Activated CD4-positive, alpha-beta T cell treated with anti-CD3 and anti-CD28 coated beads, Interleukin-2, amount 10 ng/mL, durations not matched to agents 7 days and 5 days (primary cell): Measurements from ENCODE around the gene CELSR1. TPM values are rescaled to one million over a fixed set of nuclear protein-coding genes. Genes with fewer than 3 reads are reported as not detected.

Experiments used
- CTCF ChIA-PET: fragments of 350-600 bp; sonication (Branson Sonifier 250); formaldehyde crosslinking; loops from one replicate; lab custom pipeline; 2021; ENCODE audit warnings: antibody characterized with exemption; lab: Charles Lee
- POLR2A ChIA-PET: fragments of 350-600 bp; sonication (Branson Sonifier 250); formaldehyde crosslinking; loops from one replicate; lab custom pipeline; 2021; ENCODE audit warnings: antibody characterized with exemption; lab: Charles Lee
- DNase-seq: peaks from one replicate; pipeline ENCODE4 v3.0.0-alpha.2; 2020
- H3K27ac Mint-ChIP-seq: one replicate; pipeline ENCODE4 v1.8.0; 2021; ENCODE audit warnings: mild to moderate bottlenecking, moderate library complexity, mixed read lengths
- H3K27me3 Mint-ChIP-seq: one replicate; pipeline ENCODE4 v1.8.0; 2021; ENCODE audit warnings: mixed read lengths
- H3K36me3 Mint-ChIP-seq: one replicate; pipeline ENCODE4 v1.8.0; 2021; ENCODE audit warnings: low read depth, mixed read lengths
- H3K4me1 Mint-ChIP-seq: one replicate; pipeline ENCODE4 v1.8.0; 2021; ENCODE audit warnings: mixed read lengths
- H3K4me3 Mint-ChIP-seq: one replicate; pipeline ENCODE4 v1.8.0; 2021; ENCODE audit warnings: mild to moderate bottlenecking, moderate library complexity, mixed read lengths
- H3K9me3 Mint-ChIP-seq: one replicate; pipeline ENCODE4 v1.8.0; 2021; ENCODE audit warnings: mixed read lengths
- total RNA-seq, 2 experiments: library from RNA; stranded (reverse); gene quantifications; one replicate each; pipeline ENCODE4 v1.2.3, GENCODE V29; 2021

Gene CELSR1
- total RNA-seq, 2 experiments from 2014 or later: 0.20 to 0.23 TPM

DNA sequence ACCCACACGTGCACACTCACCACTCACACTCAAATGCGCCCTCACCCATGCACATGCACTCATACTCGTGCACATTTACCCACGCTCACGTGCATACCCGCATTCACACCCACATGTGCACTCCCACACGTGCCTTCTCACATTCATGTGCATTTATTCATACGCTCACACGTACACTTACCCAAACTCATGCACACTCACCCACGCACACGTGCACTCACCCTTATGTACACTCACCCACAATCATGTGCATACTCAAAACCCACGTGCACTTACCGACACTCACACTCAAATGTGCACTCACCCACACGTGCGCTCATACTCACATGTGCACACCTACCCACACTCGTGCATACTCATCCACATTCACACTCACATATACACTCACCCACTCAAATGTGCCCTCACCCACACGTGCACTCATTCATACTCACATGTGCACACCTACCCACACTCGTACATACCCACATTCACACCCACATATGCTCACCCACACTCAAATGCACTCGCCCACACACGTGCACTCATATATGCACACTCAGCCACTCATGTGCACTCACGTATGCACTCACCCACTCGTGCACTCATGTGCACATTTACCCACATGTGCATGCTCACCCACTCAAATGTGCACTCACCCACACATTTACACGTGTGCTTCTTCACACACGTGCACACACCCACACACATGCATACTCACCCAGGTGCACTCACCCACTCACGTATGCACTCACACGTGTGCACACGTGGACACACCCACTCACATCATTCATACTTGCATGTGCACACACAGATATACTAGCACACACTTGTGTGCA lies 117.5 kb downstream of the CELSR1 start:
- no peaks in the 10 kb centered on the region for H3K9me3 Mint-ChIP-seq
- ChIA-PET POLR2A (no interaction called here), CTCF (no interaction called here)
- DNase-seq: no peak
- H3K4me1 Mint-ChIP-seq: no peaks in the 10 kb centered on the region
- H3K36me3 Mint-ChIP-seq: no peaks in the 10 kb centered on the region
- H3K4me3 Mint-ChIP-seq: no peak overlapping the region
- no peaks in the 10 kb centered on the region for H3K27me3 Mint-ChIP-seq
- no peak overlapping the region for H3K27ac Mint-ChIP-seq

DNA sequence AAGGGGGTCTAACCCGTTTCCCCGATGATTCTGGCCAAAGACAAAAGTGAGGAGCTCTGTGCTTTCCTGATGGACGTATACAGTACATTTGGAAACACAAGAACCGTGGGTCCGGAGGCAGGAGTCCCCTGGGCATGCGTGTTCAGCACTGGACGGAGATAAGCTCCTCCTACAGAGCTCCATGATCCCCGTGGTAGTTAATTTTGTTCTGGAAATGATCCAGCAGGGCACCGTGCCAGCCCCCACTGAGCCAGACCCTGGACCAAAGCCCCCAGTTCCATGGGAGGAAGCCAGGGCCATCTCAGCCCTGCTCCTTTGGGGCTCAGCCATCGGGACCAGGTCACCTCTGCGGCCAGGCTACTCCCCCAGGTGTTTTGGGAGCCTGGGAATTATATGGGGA lies 118.6 kb downstream of the CELSR1 start:
- ChIA-PET POLR2A (no interaction called here), CTCF (no interaction called here)
- no peak overlapping the region for H3K4me3 Mint-ChIP-seq
- H3K4me1 Mint-ChIP-seq: no peaks in the 10 kb centered on the region
- no peaks in the 10 kb centered on the region for H3K27me3 Mint-ChIP-seq
- H3K27ac Mint-ChIP-seq: no peak overlapping the region
- no peak for DNase-seq
- H3K36me3 Mint-ChIP-seq: no peaks in the 10 kb centered on the region
- no peaks in the 10 kb centered on the region for H3K9me3 Mint-ChIP-seq

DNA sequence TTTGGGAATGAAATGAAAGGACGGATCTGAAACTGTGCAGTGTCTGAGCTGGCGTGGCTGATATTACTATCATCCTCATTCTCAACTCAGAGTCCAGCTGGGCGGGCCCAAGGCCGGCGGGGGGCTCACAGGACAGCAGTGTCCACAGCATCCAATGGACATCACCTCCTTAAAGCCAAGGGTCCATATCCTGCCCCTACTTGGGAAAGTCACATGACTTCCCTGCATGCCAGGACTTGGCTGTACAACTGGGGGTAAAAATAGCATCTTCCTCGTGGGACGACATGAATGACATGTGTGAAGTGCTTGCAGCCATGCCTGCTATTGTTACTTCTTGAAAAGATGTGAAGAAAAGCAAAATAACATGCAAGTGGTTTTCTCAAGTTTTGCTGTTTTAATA lies 119.7 kb downstream of the CELSR1 start:
- no peaks in the 10 kb centered on the region for H3K27me3 Mint-ChIP-seq
- ChIA-PET POLR2A (no interaction called here), CTCF (no interaction called here)
- no peaks in the 10 kb centered on the region for H3K4me1 Mint-ChIP-seq
- H3K4me3 Mint-ChIP-seq: no peak overlapping the region
- no peaks in the 10 kb centered on the region for H3K36me3 Mint-ChIP-seq
- no peaks in the 10 kb centered on the region for H3K9me3 Mint-ChIP-seq
- DNase-seq: no peak
- H3K27ac Mint-ChIP-seq: no peak overlapping the region

DNA sequence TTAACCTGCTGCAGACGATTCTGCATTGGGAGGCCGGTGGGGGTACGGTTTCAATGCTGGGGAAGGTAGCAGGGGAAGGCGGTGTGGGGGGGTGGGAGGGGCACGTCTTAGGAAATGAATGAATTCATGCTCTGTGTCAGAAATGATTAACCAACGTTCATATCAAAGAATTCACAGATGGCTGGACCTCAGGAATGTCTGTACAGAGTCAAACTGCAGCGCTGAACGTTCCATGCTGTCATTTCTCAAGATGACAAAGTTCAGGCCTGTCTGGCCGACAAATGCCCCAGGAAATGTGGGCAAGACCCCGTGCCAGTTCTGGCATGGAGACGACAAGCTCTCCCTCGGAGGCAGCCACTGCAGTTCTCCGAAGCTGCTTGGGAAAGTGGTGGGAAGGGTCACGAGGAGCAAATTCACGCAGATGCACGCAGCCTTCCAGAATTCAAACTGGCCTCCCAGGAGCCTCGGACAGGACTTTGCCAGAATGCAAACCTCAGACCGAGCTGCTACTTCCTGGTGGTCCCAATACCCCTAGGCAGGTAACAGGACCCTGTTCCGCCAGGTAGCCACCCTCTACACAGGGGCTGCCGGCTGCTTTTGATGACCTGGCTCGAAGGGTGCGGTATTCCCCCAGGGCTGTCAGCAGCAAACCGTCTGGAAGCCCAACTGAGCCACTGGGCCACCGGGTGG lies 120.4 kb downstream of the CELSR1 start:
- Mint-ChIP-seq H3K27ac (no peak overlapping the region), H3K36me3 (no peaks in the 10 kb centered on the region), H3K9me3 (no peaks in the 10 kb centered on the region), H3K4me3 (no peak overlapping the region), H3K27me3 (no peaks in the 10 kb centered on the region), H3K4me1 (no peaks in the 10 kb centered on the region)
- no peak for DNase-seq
- ChIA-PET CTCF (no interaction called here), POLR2A (no interaction called here)

DNA sequence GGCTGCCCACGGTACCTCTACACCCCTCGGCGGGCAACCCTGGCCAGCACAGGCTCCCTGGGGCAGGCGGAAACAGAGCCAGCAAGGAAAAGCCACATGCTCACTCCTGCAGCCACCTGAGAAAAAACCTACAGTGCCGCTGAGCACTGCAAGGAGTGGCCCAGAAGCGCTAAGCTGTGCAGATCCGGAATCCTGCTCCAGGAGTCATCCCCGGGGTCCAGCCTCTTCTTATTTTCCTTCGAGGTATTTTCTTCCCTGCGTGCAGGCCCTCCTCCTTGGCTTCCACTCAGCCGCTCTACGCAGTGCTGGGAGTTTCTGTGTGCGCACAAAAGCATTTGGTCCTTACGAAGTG lies 120.9 kb downstream of the CELSR1 start:
- no peak overlapping the region for H3K27ac Mint-ChIP-seq

DNA sequence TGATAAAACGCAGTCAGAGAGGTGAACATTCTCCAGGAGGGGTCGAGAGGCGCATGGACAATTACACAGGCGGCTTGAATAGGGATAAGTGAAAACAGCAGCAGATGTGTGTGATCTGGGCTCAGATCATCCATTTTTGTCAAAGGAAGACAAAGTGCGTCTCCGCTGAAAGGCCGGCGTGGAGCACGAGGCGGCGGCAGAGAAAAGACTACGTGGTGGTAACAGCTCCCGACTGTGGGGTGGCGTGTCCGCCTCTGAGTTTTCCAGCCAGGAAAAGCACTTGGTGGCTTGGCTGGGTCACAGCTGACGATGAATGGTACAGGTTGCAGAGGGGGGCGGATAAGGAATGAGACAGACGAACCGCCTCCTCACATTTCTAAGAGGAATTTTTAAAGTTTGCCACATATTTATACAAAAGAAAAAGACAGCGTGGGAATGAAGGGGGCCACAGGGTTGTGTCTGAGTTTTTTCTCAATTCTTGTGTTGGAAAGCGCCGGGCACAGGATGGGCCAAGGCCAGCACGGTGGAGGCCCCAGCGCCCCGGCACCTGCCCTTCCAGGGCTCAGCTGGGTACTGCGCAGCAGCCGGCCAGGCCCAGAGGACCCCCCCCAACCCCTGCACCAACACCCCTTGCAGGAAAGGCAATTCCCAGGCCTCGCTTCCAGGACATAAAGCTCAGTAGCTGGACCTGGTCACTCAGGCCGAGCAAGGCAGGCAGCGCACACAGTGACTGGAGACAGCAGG lies 121.5 kb downstream of the CELSR1 start:
- CTCF ChIA-PET: no interaction called here
- H3K27ac Mint-ChIP-seq: no peak overlapping the region
- no peaks in the 10 kb centered on the region for H3K36me3 Mint-ChIP-seq
- no peak for DNase-seq
- H3K9me3 Mint-ChIP-seq: no peaks in the 10 kb centered on the region
- POLR2A ChIA-PET: no interaction called here
- no peaks in the 10 kb centered on the region for H3K27me3 Mint-ChIP-seq
- H3K4me1 Mint-ChIP-seq: no peaks in the 10 kb centered on the region
- H3K4me3 Mint-ChIP-seq: no peak overlapping the region

More for the DNA sequence above, 120.9 kb downstream of the CELSR1 start:
- Mint-ChIP-seq H3K27me3 (no peaks in the 10 kb centered on the region), H3K36me3 (no peaks in the 10 kb centered on the region), H3K4me3 (no peak overlapping the region), H3K9me3 (no peaks in the 10 kb centered on the region), H3K4me1 (no peaks in the 10 kb centered on the region)
- no peak for DNase-seq
- ChIA-PET CTCF (no interaction called here), POLR2A (no interaction called here)

DNA sequence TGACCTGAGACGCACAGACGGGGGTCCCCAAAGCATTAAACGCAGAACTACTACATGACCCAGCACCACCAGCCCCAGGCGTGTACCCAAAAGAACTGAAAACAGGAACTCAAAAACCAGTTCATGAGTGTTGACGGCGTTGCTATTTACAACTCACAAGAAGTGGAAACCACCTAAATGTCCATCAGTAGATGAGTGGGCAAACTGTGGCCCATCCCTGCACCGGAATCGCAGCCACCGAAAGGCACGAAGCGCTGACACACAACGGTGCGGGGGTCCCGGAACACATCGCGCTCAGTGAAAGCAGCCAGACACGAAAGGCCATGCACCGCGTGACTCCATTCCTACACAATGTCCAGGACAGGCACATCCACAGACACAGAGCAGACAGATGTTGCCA lies 122.7 kb downstream of the CELSR1 start:
- POLR2A ChIA-PET: no interaction called here
- no peaks in the 10 kb centered on the region for H3K27me3 Mint-ChIP-seq
- H3K27ac Mint-ChIP-seq: no peak overlapping the region
- H3K4me3 Mint-ChIP-seq: no peak overlapping the region
- DNase-seq: no peak
- H3K9me3 Mint-ChIP-seq: no peaks in the 10 kb centered on the region
- H3K4me1 Mint-ChIP-seq: no peaks in the 10 kb centered on the region
- no peaks in the 10 kb centered on the region for H3K36me3 Mint-ChIP-seq
- CTCF ChIA-PET: no interaction called here

DNA sequence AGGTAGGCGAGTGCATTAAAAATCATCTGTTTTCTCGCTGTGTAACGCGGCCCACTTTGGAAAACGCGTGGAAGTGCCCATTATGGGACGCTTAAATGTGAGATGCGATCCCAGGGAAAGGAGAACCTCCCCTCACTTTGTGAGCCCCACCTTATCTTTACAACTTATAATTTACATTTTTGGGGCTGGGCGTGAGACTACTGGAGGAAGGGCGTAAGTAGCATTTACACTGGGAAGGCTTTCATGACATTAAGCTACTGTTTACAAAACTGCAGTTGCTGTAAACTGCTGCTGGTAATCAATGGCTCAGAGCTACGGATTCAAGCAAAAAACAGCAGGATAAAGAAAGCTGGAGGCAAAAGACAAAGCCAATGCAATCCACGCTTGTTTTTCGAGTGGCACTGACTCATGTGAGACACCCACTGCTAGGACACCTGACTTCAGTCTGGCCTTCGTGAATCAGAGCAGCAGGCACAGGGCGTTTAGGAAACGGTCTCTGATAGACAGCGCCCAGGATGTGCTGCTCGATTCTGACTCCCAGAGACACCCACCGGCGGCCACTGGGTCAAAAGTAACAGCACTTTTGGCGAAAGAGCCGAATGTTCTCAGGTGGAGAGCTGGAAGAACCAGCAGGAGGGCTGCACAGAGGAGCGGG lies 123.6 kb downstream of the CELSR1 start:
- Mint-ChIP-seq H3K4me1 (no peaks in the 10 kb centered on the region), H3K36me3 (no peaks in the 10 kb centered on the region), H3K27ac (no peak overlapping the region), H3K4me3 (no peak overlapping the region), H3K27me3 (no peaks in the 10 kb centered on the region), H3K9me3 (no peaks in the 10 kb centered on the region)
- ChIA-PET CTCF (no interaction called here), POLR2A (no interaction called here)
- no peak for DNase-seq

DNA sequence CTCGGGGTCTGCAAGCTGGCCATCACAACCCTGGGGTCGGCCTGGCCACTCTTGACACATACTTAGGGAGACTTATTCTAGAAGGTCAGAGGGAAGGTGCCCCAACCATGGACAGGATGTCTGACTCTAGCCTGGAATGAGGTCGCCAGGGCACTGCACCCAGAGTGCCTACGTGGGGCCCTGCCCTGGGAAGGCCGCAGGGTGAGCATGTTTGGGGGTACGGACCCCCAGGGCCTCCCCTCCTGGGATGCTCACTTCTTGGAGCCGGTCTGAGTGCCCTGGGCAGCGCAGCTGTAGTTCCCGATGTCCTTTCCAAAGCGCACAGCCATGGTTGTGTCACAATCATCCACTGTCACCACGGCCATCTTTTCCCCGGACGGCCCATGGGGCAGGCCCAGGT lies 126.1 kb downstream of the CELSR1 start:
- no peaks in the 10 kb centered on the region for H3K9me3 Mint-ChIP-seq
- no peak for DNase-seq
- H3K27me3 Mint-ChIP-seq: no peaks in the 10 kb centered on the region
- CTCF ChIA-PET: no interaction called here
- POLR2A ChIA-PET: no interaction called here
- no peaks in the 10 kb centered on the region for H3K36me3 Mint-ChIP-seq
- no peaks in the 10 kb centered on the region for H3K4me1 Mint-ChIP-seq
- no peak overlapping the region for H3K4me3 Mint-ChIP-seq
- no peak overlapping the region for H3K27ac Mint-ChIP-seq

DNA sequence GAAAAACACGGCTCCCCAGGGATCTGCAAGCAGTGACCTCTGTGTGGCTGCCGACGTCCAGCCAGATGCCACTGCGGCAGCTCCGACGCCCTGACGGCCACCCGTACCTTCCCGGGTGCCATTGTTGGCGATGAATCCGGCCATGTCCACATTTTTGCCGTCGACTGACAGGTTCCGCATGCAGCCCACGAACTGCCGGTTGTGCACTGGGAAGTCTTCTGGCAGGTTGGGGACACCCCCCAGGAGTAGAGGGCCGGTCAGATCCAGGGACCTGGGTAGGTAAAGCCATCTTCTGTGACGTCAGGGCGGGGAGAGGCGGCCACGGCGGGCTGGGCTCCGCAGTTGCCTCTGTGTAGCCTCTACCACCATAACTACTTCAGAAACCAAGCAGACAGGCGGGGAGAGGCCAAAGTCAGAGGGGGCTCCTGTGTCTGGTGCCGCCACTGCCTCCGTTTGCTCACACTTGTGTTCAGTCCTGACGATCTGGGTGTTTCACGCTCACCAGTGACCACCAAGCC lies 127.1 kb downstream of the CELSR1 start:
- Mint-ChIP-seq H3K27me3 (no peaks in the 10 kb centered on the region), H3K36me3 (no peaks in the 10 kb centered on the region), H3K4me3 (no peak overlapping the region), H3K9me3 (no peaks in the 10 kb centered on the region), H3K4me1 (no peaks in the 10 kb centered on the region), H3K27ac (no peak overlapping the region)
- no peak for DNase-seq
- CTCF ChIA-PET: no interaction called here
- POLR2A ChIA-PET: no interaction called here

DNA sequence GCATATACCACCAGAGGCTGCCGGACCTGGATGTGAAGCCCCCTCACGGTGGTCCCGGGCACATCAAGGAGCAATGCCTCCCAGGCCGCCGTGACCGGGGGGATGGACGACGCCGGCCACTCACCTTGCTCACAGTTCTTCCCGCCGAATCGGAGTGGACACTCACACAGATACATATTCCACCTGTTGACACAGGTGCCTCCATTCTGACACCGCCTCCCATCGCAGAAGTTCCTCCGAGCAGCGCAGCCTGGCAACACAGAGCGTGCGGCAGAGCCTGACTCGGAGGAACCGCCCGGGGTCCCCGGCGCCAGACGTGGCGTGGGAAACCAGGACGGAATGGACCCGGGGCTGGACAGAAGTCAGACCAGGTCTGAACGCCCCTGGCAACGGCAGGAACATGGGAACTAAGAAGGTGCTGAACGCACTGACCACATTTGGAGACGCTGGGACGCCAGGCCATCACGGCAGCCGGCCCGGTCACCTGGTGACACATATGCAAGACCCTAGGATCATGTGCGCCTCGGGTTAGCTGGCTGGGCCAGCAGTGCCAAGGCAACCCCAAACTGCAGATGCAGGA lies 127.7 kb downstream of the CELSR1 start:
- no peaks in the 10 kb centered on the region for H3K9me3 Mint-ChIP-seq
- ChIA-PET POLR2A (no interaction called here), CTCF (no interaction called here)
- no peaks in the 10 kb centered on the region for H3K27me3 Mint-ChIP-seq
- no peaks in the 10 kb centered on the region for H3K4me1 Mint-ChIP-seq
- no peaks in the 10 kb centered on the region for H3K36me3 Mint-ChIP-seq
- no peak for DNase-seq
- no peak overlapping the region for H3K27ac Mint-ChIP-seq
- no peak overlapping the region for H3K4me3 Mint-ChIP-seq

DNA sequence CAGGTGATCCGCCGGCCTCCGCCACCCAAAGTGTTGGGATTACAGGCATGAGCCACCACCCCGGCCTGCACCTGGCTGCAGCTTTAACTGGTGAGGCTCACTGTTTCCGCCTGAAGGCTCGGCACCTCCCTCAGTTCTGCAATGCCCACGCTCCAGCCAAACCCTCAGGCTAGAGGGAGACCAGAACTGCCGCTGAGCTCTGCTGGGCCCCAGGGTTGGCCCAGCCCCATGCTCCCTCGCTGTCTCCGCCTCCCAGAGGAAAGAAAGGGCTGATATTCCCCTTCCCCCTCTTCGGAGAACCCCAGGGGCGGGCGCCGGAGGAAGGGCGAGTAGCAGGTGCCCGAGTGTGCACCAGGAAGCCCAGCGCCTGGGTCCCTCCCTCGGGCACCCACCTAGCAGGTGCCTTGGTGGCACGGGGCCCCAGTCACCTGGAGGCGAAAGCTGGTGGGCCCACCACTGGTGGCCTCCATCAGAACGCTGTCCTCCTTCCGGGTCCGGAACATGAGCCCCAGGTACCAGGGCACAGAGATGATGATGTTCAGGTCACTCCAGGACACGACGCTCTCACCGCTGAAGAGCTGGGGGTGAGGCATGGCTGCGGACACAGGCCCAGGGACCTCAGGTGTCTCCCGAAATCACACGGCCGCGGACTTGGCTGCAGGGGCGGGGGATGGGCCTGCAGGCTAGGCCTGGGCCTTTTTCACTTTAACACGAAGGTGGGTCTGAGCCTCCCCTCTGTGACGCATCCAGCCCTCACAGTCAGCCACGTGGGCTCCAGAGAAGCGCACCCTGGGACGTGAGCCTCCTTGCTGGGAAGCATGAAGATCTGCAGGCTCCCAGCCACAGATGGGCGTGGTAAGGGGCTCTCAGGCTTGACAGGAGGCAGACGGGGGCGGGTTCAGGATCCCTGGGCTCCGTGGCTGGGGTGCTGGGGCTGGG lies 128.6 kb downstream of the CELSR1 start:
- H3K36me3 Mint-ChIP-seq: no peaks in the 10 kb centered on the region

More for the DNA sequence above, 128.6 kb downstream of the CELSR1 start:
- peaks cover 2% of the 10 kb centered on the region for H3K4me1 Mint-ChIP-seq
- H3K4me3 Mint-ChIP-seq: no peak overlapping the region
- H3K9me3 Mint-ChIP-seq: no peaks in the 10 kb centered on the region
- DNase-seq: no peak
- H3K27ac Mint-ChIP-seq: no peak overlapping the region
- ChIA-PET POLR2A (no interaction called here), CTCF (no interaction called here)
- no peaks in the 10 kb centered on the region for H3K27me3 Mint-ChIP-seq
